Measurements from ENCODE around the gene PDE5A.

DNA sequence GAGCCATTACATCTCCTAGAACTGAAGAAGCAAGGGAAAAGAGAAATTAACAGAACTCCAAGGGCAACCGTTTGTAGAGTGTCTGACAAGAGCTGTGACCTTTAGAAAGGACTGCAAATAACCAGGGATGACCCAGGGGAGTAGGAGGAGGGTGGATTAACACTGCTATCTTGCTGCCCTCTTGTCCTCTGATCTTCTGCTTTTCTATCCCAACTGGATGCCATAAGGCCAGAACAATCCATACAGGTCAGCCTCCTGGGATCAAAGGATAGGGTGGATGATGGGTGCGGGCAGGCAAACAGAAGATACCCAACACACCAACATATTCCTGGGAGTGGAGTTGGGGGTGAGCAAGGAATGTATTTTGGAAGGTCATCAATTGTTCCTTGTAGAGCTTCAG lies 19.8 kb upstream of the PDE5A start:
- TF ChIP-seq, protein P1, sequence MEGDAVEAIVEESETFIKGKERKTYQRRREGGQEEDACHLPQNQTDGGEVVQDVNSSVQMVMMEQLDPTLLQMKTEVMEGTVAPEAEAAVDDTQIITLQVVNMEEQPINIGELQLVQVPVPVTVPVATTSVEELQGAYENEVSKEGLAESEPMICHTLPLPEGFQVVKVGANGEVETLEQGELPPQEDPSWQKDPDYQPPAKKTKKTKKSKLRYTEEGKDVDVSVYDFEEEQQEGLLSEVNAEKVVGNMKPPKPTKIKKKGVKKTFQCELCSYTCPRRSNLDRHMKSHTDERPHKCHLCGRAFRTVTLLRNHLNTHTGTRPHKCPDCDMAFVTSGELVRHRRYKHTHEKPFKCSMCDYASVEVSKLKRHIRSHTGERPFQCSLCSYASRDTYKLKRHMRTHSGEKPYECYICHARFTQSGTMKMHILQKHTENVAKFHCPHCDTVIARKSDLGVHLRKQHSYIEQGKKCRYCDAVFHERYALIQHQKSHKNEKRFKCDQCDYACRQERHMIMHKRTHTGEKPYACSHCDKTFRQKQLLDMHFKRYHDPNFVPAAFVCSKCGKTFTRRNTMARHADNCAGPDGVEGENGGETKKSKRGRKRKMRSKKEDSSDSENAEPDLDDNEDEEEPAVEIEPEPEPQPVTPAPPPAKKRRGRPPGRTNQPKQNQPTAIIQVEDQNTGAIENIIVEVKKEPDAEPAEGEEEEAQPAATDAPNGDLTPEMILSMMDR (conservative IDR thresholded peaks at IDR 0.05 in 1 of 2, IDR thresholded peaks at IDR 0.05 in 1 of 2; ENCODE audit: extremely low read depth in 1 of 2, insufficient read depth in 1 of 2, low read depth in 1 of 2, low read length in 2 of 2), result no peak
- TF ChIP-seq EZH2 (IDR thresholded peaks at IDR 0.05; ENCODE audit: borderline replicate concordance, low read length), result no peak

All from mammary epithelial cell (primary cell).